Measurements from ENCODE around the gene IGFBP1. TPM values are rescaled to one million over a fixed set of nuclear protein-coding genes. Genes with fewer than 3 reads are reported as not detected.
"Not testable (repeated sequence)": the region's sequence is repeated elsewhere in the genome, so short reads cannot be mapped to it uniquely, and the experiment has no call there.

The IGFBP1 gene
- total RNA-seq (2014; rRNA removed; shearing (Covaris generic)): not detected in 2 replicates
- polyA plus RNA-seq (2016; fragmentation: Nextera tagmentation; extraction: Ambion mirVana): not detected in 2 replicates
- long read RNA-seq: 0 reads

DNA sequence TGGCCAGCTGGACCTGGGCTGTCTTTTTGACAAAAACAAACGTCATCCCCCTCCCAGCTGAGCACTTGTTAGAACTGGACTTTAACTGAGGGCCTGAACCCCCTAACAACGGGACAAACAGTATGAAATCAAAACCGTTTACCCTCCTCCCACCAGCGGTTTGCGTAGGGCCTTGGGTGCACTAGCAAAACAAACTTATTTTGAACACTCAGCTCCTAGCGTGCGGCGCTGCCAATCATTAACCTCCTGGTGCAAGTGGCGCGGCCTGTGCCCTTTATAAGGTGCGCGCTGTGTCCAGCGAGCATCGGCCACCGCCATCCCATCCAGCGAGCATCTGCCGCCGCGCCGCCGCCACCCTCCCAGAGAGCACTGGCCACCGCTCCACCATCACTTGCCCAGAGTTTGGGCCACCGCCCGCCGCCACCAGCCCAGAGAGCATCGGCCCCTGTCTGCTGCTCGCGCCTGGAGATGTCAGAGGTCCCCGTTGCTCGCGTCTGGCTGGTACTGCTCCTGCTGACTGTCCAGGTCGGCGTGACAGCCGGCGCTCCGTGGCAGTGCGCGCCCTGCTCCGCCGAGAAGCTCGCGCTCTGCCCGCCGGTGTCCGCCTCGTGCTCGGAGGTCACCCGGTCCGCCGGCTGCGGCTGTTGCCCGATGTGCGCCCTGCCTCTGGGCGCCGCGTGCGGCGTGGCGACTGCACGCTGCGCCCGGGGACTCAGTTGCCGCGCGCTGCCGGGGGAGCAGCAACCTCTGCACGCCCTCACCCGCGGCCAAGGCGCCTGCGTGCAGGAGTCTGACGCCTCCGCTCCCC, at the start of gene IGFBP1:
Gene IGFBP1, plus strand, starts transcription at position 304 of the 808 bp plus-strand sequence. Its CDS starts 165 bp downstream, at position 469.
- peaks cover 49% of the 10 kb centered on the region for H3K27me3 ChIP-seq (ENCODE audit: insufficient read depth)
- ATAC-seq: peak; percentile 78
- no peaks in the 10 kb centered on the region for H3K36me3 ChIP-seq (ENCODE audit: insufficient read depth)
- peak; percentile 52 for DNase-seq (ENCODE audit: low spot score)
- Mint-ChIP-seq H3K27me3 (ENCODE audit: insufficient read depth, low read depth, poor library complexity) (peaks cover 45% of the 10 kb centered on the region), H3K36me3 (ENCODE audit: low read depth) (no peaks in the 10 kb centered on the region), H3K4me3 (peak within 1 kb of the TSS; percentile 73), H3K4me1 (peaks cover 16% of the 10 kb centered on the region), H3K27ac (no peak within 1 kb of the TSS), H3K9me3 (no peaks in the 10 kb centered on the region; the same call in 2 of the 3 replicates)
- H3F3A ChIP-seq (replicated peaks; ENCODE audit: low read depth): no peaks in the 10 kb centered on the region
- H3K4me2 ChIP-seq: peak within 1 kb of the TSS; percentile 83
- H3K4me1 ChIP-seq (ENCODE audit: insufficient read depth): peaks cover 17% of the 10 kb centered on the region
- no peak for TF ChIP-seq EZH2phosphoT487 (IDR thresholded peaks at IDR 0.05; ENCODE audit: unreplicated experiment)
- TF ChIP-seq EZH2 (IDR thresholded peaks at IDR 0.05; ENCODE audit: low read depth, unreplicated experiment): peak; percentile 51
- no peak for TF ChIP-seq STAT1 (IDR thresholded peaks at IDR 0.05; ENCODE audit: unreplicated experiment)
- TF ChIP-seq ZNF114 (CRISPR knock-in tag; IDR thresholded peaks at IDR 0.05): no peak
- TF ChIP-seq CREB1 (CRISPR knock-in tag; IDR thresholded peaks at IDR 0.05; ENCODE audit: low read depth): no peak
- H3K79me2 ChIP-seq (replicated peaks; ENCODE audit: insufficient read depth): no peaks in the 10 kb centered on the region
- peak within 1 kb of the TSS; percentile 95 for H2AFZ ChIP-seq
- H3K4me3 ChIP-seq: peak within 1 kb of the TSS; percentile 60
- no peaks in the 10 kb centered on the region; the same call in 1 of the 2 replicates for H4K20me1 ChIP-seq (replicated peaks; ENCODE audit: insufficient read depth)
- no peak within 1 kb of the TSS for H3K27ac ChIP-seq (ENCODE audit: low read depth)
- H3K9me2 ChIP-seq (ENCODE audit: insufficient read depth): no peaks in the 10 kb centered on the region

DNA sequence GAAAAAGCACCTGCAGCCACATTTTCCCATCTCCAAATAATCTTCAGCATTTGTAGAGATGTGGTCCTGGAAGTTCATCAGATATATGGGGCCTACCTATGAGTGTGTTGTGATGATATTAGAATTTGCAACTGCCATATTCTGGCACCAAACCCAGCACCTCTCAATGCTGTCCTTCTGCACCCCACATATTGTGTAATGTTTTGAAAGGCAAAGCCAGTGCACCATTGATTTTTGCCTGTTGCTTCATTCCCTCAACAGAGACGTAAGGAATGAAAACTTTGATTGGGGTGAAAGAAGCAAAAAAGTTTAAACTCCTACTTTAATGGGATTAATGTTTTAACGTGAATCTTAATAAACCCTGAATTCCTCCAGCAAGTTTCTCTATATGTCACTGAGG, 49.4 kb upstream of the IGFBP1 start:
- H3K27me3 ChIP-seq (ENCODE audit: insufficient read depth); H3K4me2 ChIP-seq; H3K27ac ChIP-seq (ENCODE audit: low read depth); H3K4me3 Mint-ChIP-seq; H3K36me3 Mint-ChIP-seq (ENCODE audit: low read depth); H2AFZ ChIP-seq; H3K79me2 ChIP-seq (replicated peaks; ENCODE audit: insufficient read depth); H3K27ac Mint-ChIP-seq; H3K9me3 Mint-ChIP-seq; H3K4me1 Mint-ChIP-seq; H3K4me3 ChIP-seq; H3K27me3 Mint-ChIP-seq (ENCODE audit: insufficient read depth, low read depth, poor library complexity); H3K9me2 ChIP-seq (ENCODE audit: insufficient read depth); H4K20me1 ChIP-seq (replicated peaks; ENCODE audit: insufficient read depth); H3K36me3 ChIP-seq (ENCODE audit: insufficient read depth); H3F3A ChIP-seq (replicated peaks; ENCODE audit: low read depth); H3K4me1 ChIP-seq (ENCODE audit: insufficient read depth); DNase-seq (ENCODE audit: low spot score); ATAC-seq: not testable (repeated sequence)

DNA sequence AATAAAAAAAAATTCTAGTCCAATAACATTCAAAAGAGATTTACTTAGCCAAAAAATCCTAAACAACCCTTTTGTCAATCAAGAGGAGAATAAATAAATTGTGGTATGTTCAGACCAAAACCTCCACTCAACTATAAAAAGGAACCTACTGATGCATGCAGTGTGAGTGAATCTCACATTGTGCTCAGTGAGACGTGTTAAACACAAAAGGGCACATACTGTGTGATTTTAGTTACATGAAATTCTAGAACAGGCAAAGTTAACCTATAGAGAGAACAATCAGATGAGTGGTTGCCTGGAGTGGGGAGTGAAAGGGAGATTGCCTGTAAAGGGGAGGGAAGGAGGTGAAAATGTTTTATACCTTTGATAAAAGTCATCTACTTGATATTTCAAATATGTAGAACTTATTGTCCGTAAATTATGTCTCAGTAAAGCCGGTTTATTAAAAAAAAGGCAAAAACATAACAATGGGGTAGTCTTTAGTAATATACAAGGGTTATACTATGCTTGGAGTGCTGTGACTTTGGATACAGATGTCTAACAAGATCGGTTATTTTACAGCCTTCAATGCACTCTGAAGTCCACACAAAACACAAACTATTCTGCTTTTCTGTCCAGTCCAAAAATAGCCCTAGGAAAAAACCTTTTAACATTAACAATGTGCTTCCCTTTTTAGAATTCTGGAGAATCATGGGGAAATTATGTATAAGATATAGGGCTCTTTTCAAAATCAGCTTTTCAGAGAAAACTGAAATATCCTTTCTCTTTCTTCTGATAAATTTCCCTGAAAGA, 46.2 kb upstream of the IGFBP1 start:
- H3K27ac Mint-ChIP-seq; H3K4me2 ChIP-seq; H3K36me3 Mint-ChIP-seq (ENCODE audit: low read depth); H3K79me2 ChIP-seq (replicated peaks; ENCODE audit: insufficient read depth); ATAC-seq; H3K9me3 Mint-ChIP-seq; H3K27ac ChIP-seq (ENCODE audit: low read depth); H3K27me3 ChIP-seq (ENCODE audit: insufficient read depth); H4K20me1 ChIP-seq (replicated peaks; ENCODE audit: insufficient read depth); H3K4me3 ChIP-seq; H3K4me3 Mint-ChIP-seq; H3K4me1 Mint-ChIP-seq; DNase-seq (ENCODE audit: low spot score); H3K27me3 Mint-ChIP-seq (ENCODE audit: insufficient read depth, low read depth, poor library complexity); H2AFZ ChIP-seq; H3K9me2 ChIP-seq (ENCODE audit: insufficient read depth); H3K36me3 ChIP-seq (ENCODE audit: insufficient read depth); H3K4me1 ChIP-seq (ENCODE audit: insufficient read depth); H3F3A ChIP-seq (replicated peaks; ENCODE audit: low read depth): not testable (repeated sequence)

DNA sequence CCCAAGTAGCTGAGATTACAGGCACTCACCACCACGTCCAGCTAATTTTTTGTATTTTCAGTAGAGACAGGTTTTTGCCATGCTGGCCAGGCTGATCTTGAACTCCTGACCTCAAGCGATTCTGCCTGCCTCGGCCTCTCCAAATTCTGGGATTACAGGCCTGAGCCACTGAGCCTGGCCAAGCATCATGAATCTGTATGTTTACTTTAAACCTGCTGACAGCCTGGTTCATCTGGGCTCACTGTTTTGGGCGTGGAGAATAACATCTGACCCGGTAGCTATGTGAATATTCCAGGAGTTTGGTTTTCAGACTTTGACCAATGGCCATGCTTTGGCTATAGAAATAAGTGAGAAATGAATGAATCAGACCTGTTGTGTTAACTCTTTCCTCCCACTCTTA, 41.8 kb upstream of the IGFBP1 start:
- H3K4me1 ChIP-seq (ENCODE audit: insufficient read depth); H3K36me3 ChIP-seq (ENCODE audit: insufficient read depth); H3K27ac ChIP-seq (ENCODE audit: low read depth); H3K9me2 ChIP-seq (ENCODE audit: insufficient read depth); H3K9me3 Mint-ChIP-seq; H3K27ac Mint-ChIP-seq; H2AFZ ChIP-seq; H3K4me2 ChIP-seq; H3K36me3 Mint-ChIP-seq (ENCODE audit: low read depth); H3F3A ChIP-seq (replicated peaks; ENCODE audit: low read depth); H3K4me1 Mint-ChIP-seq; H3K79me2 ChIP-seq (replicated peaks; ENCODE audit: insufficient read depth); ATAC-seq; H4K20me1 ChIP-seq (replicated peaks; ENCODE audit: insufficient read depth); H3K27me3 Mint-ChIP-seq (ENCODE audit: insufficient read depth, low read depth, poor library complexity); H3K4me3 ChIP-seq; H3K4me3 Mint-ChIP-seq; DNase-seq (ENCODE audit: low spot score); H3K27me3 ChIP-seq (ENCODE audit: insufficient read depth): not testable (repeated sequence)

DNA sequence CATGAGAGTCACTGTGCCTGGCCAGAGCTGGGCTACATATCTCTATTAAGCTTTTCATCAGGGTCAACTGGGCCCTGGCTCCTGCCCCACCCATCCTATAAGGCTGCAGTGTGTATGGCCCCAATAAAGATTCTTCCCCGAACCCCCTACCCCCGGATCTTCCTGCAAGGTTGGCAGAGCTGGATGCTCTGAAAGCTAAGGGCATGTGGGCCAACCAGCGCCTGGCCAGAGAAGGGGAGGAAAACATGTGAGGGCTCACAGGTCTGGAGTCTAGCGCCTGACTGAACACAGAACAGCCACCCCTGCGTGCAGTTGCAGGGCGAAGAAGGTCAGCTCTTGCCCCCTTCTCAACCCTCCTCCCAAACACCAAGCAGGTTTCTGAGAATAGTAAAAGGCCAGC, 39.6 kb upstream of the IGFBP1 start:
- not testable (repeated sequence) for H3K36me3 Mint-ChIP-seq (ENCODE audit: low read depth); H3K9me2 ChIP-seq (ENCODE audit: insufficient read depth); H3K9me3 Mint-ChIP-seq; H4K20me1 ChIP-seq (replicated peaks; ENCODE audit: insufficient read depth); H3K27me3 Mint-ChIP-seq (ENCODE audit: insufficient read depth, low read depth, poor library complexity); H3K4me3 ChIP-seq; DNase-seq (ENCODE audit: low spot score); H3K4me1 Mint-ChIP-seq; H3K4me2 ChIP-seq; H2AFZ ChIP-seq; ATAC-seq; H3K4me3 Mint-ChIP-seq; H3K27ac ChIP-seq (ENCODE audit: low read depth); H3K27me3 ChIP-seq (ENCODE audit: insufficient read depth); H3K27ac Mint-ChIP-seq; H3F3A ChIP-seq (replicated peaks; ENCODE audit: low read depth); H3K4me1 ChIP-seq (ENCODE audit: insufficient read depth); H3K36me3 ChIP-seq (ENCODE audit: insufficient read depth); H3K79me2 ChIP-seq (replicated peaks; ENCODE audit: insufficient read depth)
